Measurements from ENCODE around the gene IFT43. TPM values are rescaled to one million over a fixed set of nuclear protein-coding genes. Genes with fewer than 3 reads are reported as not detected.

IFT43 gene
- total RNA-seq, 4 donors from 2014 or later = 24.5 to 412 (median 31.2) TPM

DNA sequence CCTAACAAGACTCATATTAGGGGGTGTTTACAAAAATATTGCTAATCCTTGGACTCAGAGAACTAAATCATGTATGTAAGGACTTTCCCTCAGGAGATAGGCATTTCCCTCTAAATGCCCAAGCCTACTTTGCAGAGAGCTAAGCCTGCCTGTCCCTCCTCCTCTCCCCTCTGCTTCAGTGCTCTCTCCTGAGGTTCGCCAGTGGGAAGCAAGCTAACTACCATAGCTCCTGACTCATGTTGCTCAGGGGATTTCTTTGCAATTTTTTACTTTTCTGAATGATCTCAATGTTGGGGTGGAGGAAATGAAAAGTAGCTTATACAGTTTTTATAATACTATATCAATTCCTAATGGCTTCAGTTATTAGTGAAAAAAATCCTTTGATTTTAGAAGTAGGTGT, 29.6 kb downstream of the IFT43 start:
- H3K4me3 ChIP-seq = no peak overlapping the region
- peaks cover 0 to 6% (median 0%) of the 10 kb centered on the region in 4 donors for H3K4me1 ChIP-seq
- DNase-seq = no peak
- intact Hi-C loops (cut with DNase I; ENCODE audit: low total_unique reads) (no loop called here), in situ Hi-C loops (cut with MboI; ENCODE audit: low pct_ligation_motif_present in 1 of 4, low pct_unique_long_range_greater_than_20kb in 1 of 4, low sequenced_read_pairs in 3 of 4) (no loop called here)
- peaks cover 7 to 12% of the 10 kb centered on the region in 2 donors for H3K9me3 ChIP-seq
- TF ChIP-seq, protein P1, sequence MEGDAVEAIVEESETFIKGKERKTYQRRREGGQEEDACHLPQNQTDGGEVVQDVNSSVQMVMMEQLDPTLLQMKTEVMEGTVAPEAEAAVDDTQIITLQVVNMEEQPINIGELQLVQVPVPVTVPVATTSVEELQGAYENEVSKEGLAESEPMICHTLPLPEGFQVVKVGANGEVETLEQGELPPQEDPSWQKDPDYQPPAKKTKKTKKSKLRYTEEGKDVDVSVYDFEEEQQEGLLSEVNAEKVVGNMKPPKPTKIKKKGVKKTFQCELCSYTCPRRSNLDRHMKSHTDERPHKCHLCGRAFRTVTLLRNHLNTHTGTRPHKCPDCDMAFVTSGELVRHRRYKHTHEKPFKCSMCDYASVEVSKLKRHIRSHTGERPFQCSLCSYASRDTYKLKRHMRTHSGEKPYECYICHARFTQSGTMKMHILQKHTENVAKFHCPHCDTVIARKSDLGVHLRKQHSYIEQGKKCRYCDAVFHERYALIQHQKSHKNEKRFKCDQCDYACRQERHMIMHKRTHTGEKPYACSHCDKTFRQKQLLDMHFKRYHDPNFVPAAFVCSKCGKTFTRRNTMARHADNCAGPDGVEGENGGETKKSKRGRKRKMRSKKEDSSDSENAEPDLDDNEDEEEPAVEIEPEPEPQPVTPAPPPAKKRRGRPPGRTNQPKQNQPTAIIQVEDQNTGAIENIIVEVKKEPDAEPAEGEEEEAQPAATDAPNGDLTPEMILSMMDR (IDR thresholded peaks at IDR 0.05) = no peak
- TF ChIP-seq EP300 (IDR thresholded peaks at IDR 0.05; ENCODE audit: low read depth) = no peak
- no peak for TF ChIP-seq POLR2A (IDR thresholded peaks at IDR 0.05)
- no peak for TF ChIP-seq POLR2AphosphoS5 (IDR thresholded peaks at IDR 0.05)
- WGBS, 2 donors (ENCODE audit: low coverage in 1 of 2) = 96% methylated on average over 1 of the region's 1 CpG; no CpG with 5 or more reads in 1 of the 2 donors
- peaks cover 0 to 13% (median 0%) of the 10 kb centered on the region in 4 donors for H3K36me3 ChIP-seq
- no peak overlapping the region for H3K27ac ChIP-seq
- no peaks in the 10 kb centered on the region for H3K27me3 ChIP-seq

DNA sequence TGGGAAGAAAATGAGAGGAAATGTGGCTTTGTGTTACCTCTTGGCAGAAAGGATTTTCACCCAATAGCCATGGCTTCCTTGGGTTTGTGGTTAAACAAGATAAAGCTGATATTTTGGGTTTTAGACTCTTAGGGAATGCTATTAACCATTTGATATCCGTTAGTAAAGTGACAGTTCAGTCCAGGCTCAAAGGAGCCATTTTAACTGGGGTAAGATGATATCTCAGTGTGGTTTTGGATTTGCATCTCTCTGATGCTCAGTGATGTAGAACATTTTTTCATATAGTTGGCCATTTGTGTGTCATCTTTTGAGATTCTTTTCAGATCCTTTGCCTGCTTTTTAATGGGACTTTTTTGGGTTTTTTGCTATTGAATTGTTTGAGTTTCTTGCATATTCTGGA, 30.1 kb downstream of the IFT43 start:
- Histone ChIP-seq H3K36me3 (peaks cover 0 to 15% (median 0%) of the 10 kb centered on the region in 4 donors), H3K27ac (no peak overlapping the region), H3K9me3 (peaks cover 7 to 12% of the 10 kb centered on the region in 2 donors), H3K27me3 (no peaks in the 10 kb centered on the region), H3K4me3 (no peak overlapping the region), H3K4me1 (peaks cover 0 to 6% (median 0%) of the 10 kb centered on the region in 4 donors)
- in situ Hi-C loops (cut with MboI; ENCODE audit: low pct_ligation_motif_present in 1 of 4, low pct_unique_long_range_greater_than_20kb in 1 of 4, low sequenced_read_pairs in 3 of 4) (no loop called here), intact Hi-C loops (cut with DNase I; ENCODE audit: low total_unique reads) (no loop called here)
- TF ChIP-seq, protein P1 (IDR thresholded peaks at IDR 0.05) = no peak
- TF ChIP-seq EP300 (IDR thresholded peaks at IDR 0.05; ENCODE audit: low read depth) (no peak), POLR2AphosphoS5 (IDR thresholded peaks at IDR 0.05) (no peak), POLR2A (IDR thresholded peaks at IDR 0.05) (no peak)
- 75 to 92% methylated on average over 1 of the region's 1 CpG for WGBS, 2 donors (ENCODE audit: low coverage in 1 of 2)
- DNase-seq = no peak

DNA sequence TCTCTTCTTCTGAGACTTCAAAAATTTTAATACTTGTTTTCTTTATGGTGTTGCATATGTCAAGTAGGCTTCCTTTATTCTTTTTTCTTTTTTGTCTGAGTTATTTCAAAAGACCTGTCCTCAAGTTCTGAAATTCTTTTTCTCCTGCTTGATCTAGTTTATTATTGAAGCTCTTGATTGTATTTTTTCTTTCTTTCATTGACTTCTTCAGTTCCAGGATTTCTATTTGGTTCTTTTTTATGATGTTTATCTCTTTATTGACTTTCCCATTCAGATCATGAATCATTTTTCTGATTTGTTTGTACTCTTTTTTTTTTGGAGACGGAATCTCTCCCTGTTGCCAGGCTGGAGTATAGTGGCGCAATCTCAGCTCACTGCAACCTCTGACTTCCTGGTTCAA, 34.1 kb downstream of the IFT43 start:
- Histone ChIP-seq H3K27ac (no peak overlapping the region), H3K36me3 (peaks cover 0 to 15% (median 0%) of the 10 kb centered on the region in 4 donors), H3K4me3 (no peak overlapping the region), H3K27me3 (no peaks in the 10 kb centered on the region), H3K4me1 (no peaks in the 10 kb centered on the region), H3K9me3 (peaks cover 7 to 12% of the 10 kb centered on the region in 2 donors)
- in situ Hi-C loops (cut with MboI; ENCODE audit: low pct_ligation_motif_present in 1 of 4, low pct_unique_long_range_greater_than_20kb in 1 of 4, low sequenced_read_pairs in 3 of 4) (no loop called here), intact Hi-C loops (cut with DNase I; ENCODE audit: low total_unique reads) (no loop called here)
- DNase-seq = no peak
- 91 to 93% methylated on average over 2 of the region's 2 CpGs for WGBS, 2 donors (ENCODE audit: low coverage in 1 of 2)
- TF ChIP-seq POLR2AphosphoS5 (IDR thresholded peaks at IDR 0.05) = no peak
- no peak for TF ChIP-seq POLR2A (IDR thresholded peaks at IDR 0.05)
- no peak for TF ChIP-seq EP300 (IDR thresholded peaks at IDR 0.05; ENCODE audit: low read depth)
- TF ChIP-seq, protein P1 (IDR thresholded peaks at IDR 0.05) = no peak

DNA sequence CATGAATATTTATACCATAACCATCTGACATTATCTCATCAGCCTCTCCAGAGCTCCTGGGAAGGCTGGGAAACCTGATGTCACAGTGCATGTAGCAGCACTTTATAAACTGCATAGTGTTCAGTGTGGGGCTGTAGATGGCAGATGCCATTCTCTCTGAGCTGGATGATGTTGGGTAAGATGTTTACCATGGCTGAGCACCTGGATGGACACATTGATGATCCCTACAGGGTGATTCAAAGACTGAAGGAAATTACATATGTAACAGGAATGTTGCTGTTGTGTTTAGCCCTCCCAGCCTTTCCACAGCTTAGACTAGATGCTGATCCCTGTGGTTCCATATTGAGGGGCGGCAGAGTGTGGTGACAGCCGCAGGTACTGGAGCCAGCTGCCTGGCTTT, 37.4 kb downstream of the IFT43 start:
- in situ Hi-C loops (cut with MboI; ENCODE audit: low pct_ligation_motif_present in 1 of 4, low pct_unique_long_range_greater_than_20kb in 1 of 4, low sequenced_read_pairs in 3 of 4) = no loop called here
- peaks cover 7 to 12% of the 10 kb centered on the region in 2 donors for H3K9me3 ChIP-seq
- H3K4me1 ChIP-seq = no peaks in the 10 kb centered on the region
- no peak for DNase-seq
- no peaks in the 10 kb centered on the region for H3K27me3 ChIP-seq
- 97% methylated on average over 2 of the region's 2 CpGs; no CpG with 5 or more reads in 1 of the 2 donors for WGBS, 2 donors (ENCODE audit: low coverage in 1 of 2)
- H3K27ac ChIP-seq = no peak overlapping the region
- TF ChIP-seq, protein P1 (IDR thresholded peaks at IDR 0.05) = no peak
- no peak for TF ChIP-seq EP300 (IDR thresholded peaks at IDR 0.05; ENCODE audit: low read depth)
- TF ChIP-seq POLR2AphosphoS5 (IDR thresholded peaks at IDR 0.05) = no peak
- TF ChIP-seq POLR2A (IDR thresholded peaks at IDR 0.05) = no peak
- H3K36me3 ChIP-seq = peaks cover 0 to 15% (median 0%) of the 10 kb centered on the region in 4 donors
- intact Hi-C loops (cut with DNase I; ENCODE audit: low total_unique reads) = no loop called here
- no peak overlapping the region for H3K4me3 ChIP-seq

All from transverse colon (tissue), 4 donors.